Uterus (tissue), 4 donors: ENCODE results near the gene RASGRP1. TPM values are rescaled to one million over a fixed set of nuclear protein-coding genes. Genes with fewer than 3 reads are reported as not detected.

Experiments used
- DNase-seq, 2 donors: peaks; one replicate each; pipeline ENCODE4 v3.0.0-alpha.2; 2019 to 2020
- H3K27ac ChIP-seq, 2 donors: fragments of 200-600 bp; sonication (generic); 1 replicate in 1 of 2; 2 replicates in 1 of 2; pipeline ENCODE4 v1.5.1; 2016 to 2018
- H3K27me3 ChIP-seq, 2 donors: fragments of 200-600 bp; sonication (generic); one replicate each; pipeline ENCODE4 v1.5.1; 2018 to 2019; ENCODE audit warnings: control low read depth in 1 of 2
- H3K36me3 ChIP-seq, 2 donors: fragments of 200-600 bp; sonication (generic); one replicate each; pipeline ENCODE4 v1.5.1; 2019; ENCODE audit warnings: control low read depth in 1 of 2
- H3K4me1 ChIP-seq, 2 donors: fragments of 200-600 bp; sonication (generic); one replicate each; pipeline ENCODE4 v1.5.1; 2018 to 2019; ENCODE audit warnings: control low read depth in 1 of 2
- H3K4me3 ChIP-seq, 2 donors: fragments of 200-600 bp; sonication (generic); 1 replicate in 1 of 2; 2 replicates in 1 of 2; pipeline ENCODE4 v1.5.1; 2018 to 2019; ENCODE audit warnings: mild to moderate bottlenecking in 1 of 2
- H3K9me3 ChIP-seq, 2 donors: fragments of 200-600 bp; sonication (generic); one replicate each; pipeline ENCODE4 v1.5.1; 2019; ENCODE audit warnings: control low read depth in 1 of 2
- POLR2A ChIP-seq, 2 donors: fragments of 450-650 bp; IDR thresholded peaks; one replicate each; pipeline ENCODE4 v1.6.1; 2016; ENCODE audit warnings: antibody characterized with exemption in 2 of 2, mild to moderate bottlenecking in 1 of 2, moderate library complexity in 1 of 2
- intact Hi-C: fragments of 100-400 bp; cut with DNase I; formaldehyde crosslinking; loops from one replicate; pipeline ENCODE4 v1.15.1; 2023; ENCODE audit warnings: low total_unique reads
- total RNA-seq, 4 donors: library from RNA; depleted of rRNA in 3 of 4; stranded (reverse); fragments of >200 nt in 3 of 4; gene quantifications; one replicate each; pipeline versions ENCODE4 v1.1.0 to v1.2.4, GENCODE V29; 2014 to 2023
- TF ChIP-seq, protein P1 (sequence below), 4 experiments: fragments of 200-600 bp in 2 of 4; fragments of 450-650 bp in 2 of 4; sonication (generic) in 2 of 4; IDR thresholded peaks; one replicate each; pipeline ENCODE4 v1.5.1; 2016 to 2019; ENCODE audit warnings: antibody characterized with exemption in 4 of 4, mild to moderate bottlenecking in 2 of 4, moderate library complexity in 1 of 4
- donor health status: DM: yes; HTN: yes; CAD: no.

Gene RASGRP1
- total RNA-seq, 4 donors from 2014 or later = under 0.01 to 0.82 (median 0.48) TPM; not detected in 1

DNA sequence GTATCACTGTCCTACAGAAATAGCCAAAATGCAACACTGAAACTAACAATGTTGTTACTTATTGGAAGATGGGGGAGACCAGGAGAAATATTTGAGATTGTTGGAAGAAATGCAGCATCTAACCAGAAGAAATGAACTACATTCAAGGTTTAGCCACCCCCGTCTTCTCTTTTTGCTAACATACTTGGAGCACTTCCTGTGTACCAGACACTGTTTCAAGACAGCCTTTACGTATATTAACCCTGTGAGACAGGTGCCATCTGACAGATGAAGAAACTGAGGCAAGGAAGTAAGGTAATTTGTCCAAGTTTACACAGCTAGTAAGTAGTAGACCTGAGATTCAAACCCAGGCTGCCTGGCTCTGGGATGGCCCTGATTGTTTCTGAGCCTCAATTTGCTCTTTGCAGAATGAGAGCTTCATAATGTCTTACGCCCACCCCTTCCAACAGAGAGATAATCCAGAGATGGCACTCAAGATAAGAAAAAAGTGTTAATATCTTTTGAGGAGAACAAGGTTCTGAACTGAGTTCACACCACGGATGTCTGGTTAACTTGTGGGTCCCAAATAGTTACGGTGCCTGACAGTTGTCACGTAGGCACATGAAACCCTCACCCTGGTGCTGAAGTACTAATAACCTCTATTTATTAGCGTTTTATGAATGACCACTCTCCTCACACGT is 26.1 kb downstream of the RASGRP1 start:
- no peaks in the 10 kb centered on the region for H3K36me3 ChIP-seq
- no peak overlapping the region for H3K4me3 ChIP-seq
- H3K27me3 ChIP-seq = no peaks in the 10 kb centered on the region
- intact Hi-C loops = no loop called here
- TF ChIP-seq POLR2A (IDR thresholded peaks at IDR 0.05) = no peak
- TF ChIP-seq, protein P1, sequence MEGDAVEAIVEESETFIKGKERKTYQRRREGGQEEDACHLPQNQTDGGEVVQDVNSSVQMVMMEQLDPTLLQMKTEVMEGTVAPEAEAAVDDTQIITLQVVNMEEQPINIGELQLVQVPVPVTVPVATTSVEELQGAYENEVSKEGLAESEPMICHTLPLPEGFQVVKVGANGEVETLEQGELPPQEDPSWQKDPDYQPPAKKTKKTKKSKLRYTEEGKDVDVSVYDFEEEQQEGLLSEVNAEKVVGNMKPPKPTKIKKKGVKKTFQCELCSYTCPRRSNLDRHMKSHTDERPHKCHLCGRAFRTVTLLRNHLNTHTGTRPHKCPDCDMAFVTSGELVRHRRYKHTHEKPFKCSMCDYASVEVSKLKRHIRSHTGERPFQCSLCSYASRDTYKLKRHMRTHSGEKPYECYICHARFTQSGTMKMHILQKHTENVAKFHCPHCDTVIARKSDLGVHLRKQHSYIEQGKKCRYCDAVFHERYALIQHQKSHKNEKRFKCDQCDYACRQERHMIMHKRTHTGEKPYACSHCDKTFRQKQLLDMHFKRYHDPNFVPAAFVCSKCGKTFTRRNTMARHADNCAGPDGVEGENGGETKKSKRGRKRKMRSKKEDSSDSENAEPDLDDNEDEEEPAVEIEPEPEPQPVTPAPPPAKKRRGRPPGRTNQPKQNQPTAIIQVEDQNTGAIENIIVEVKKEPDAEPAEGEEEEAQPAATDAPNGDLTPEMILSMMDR (IDR thresholded peaks at IDR 0.05) = no peak
- no peaks in the 10 kb centered on the region for H3K9me3 ChIP-seq
- no peaks in the 10 kb centered on the region for H3K4me1 ChIP-seq
- H3K27ac ChIP-seq = no peak overlapping the region
- DNase-seq = no peak

DNA sequence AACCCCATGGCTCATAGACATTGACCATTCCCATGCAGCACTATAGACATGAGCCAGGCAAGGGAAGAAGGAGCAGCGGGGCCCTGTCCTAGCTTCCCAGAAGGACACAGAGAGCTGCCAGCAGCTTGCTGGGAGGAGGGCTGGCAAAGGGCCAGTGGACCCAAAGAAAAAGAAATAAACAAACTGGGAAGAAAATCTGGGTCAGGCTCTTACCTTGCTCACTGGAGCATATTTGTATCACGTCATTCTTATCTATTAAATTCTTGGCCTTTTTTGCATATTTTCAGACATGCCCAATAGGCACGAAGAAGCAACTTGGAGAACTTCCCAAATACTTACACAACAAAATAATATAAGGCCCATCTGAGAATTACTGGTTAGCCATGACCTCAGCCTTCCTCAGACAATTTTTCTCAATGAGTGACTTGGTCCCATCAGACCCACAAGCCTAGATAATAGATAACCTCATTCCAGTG is 28.4 kb downstream of the RASGRP1 start:
- Histone ChIP-seq H3K27ac (no peak overlapping the region), H3K36me3 (no peaks in the 10 kb centered on the region), H3K4me1 (no peaks in the 10 kb centered on the region), H3K4me3 (no peak overlapping the region), H3K27me3 (no peaks in the 10 kb centered on the region), H3K9me3 (no peaks in the 10 kb centered on the region)
- intact Hi-C loops = no loop called here
- no peak for TF ChIP-seq POLR2A (IDR thresholded peaks at IDR 0.05)
- TF ChIP-seq, protein P1 (IDR thresholded peaks at IDR 0.05) = no peak
- peak; percentile 27 to 44 for DNase-seq

DNA sequence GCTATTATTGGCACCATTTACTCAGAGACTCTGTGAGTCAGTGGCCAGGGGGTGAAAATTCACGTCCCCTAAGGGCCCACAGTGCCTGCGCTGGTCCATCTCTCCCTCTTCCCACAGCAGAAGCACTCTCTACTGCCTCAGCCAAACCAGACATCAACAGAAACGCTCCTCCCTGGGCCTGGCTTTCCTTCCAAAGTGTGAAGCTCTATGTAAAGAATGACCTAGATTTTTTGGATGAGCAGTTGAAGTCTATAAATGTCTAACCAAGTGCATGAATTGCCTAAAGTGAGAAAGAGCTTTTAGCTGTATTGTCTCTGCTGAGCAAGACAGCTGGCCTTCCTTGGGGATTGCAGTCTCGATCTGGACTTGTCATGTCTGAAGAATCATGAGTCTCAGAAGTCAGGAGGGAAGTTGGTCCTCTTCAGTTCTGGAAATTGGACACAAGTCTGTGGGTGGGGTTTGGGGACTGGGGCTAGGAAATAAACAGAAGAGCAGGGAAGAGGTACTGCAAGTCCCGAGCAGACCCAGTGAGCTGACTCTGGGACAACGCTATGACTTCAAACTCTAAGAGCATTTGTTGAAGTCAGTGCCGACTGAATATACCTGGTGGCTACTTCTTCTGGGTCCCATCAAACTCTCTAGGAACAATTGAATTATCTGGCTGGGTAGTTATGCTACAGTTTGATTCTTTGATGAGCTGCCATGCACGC is 29.0 kb downstream of the RASGRP1 start:
- intact Hi-C loops = no loop called here
- peak in 1 of 2 donors; percentile 22 for DNase-seq
- H3K4me1 ChIP-seq = no peaks in the 10 kb centered on the region
- no peaks in the 10 kb centered on the region for H3K9me3 ChIP-seq
- H3K27ac ChIP-seq = no peak overlapping the region
- H3K36me3 ChIP-seq = no peaks in the 10 kb centered on the region
- no peak overlapping the region for H3K4me3 ChIP-seq
- H3K27me3 ChIP-seq = no peaks in the 10 kb centered on the region
- TF ChIP-seq POLR2A (IDR thresholded peaks at IDR 0.05) = no peak
- TF ChIP-seq, protein P1 (IDR thresholded peaks at IDR 0.05) = no peak

DNA sequence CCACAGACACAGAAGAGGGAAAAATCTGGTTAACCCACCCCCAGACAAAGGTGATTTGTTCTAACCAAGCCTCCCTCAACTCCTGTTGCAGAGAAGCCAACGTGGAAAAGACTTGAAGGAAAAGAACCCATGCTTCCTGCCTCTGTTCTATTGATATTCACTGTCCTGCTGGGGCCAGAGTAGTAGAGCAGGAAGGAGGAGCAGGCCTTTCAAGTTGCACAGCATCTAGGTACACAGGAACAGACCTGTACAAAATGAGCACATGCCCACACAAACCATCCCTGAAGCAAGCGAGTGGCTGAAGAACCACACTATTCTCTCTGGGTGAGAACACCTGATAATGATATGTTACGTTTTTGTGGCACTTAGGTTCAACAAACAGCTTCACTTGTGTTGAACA is 29.9 kb downstream of the RASGRP1 start:
- H3K9me3 ChIP-seq = no peaks in the 10 kb centered on the region
- intact Hi-C loops = no loop called here
- H3K27ac ChIP-seq = no peak overlapping the region
- no peaks in the 10 kb centered on the region for H3K27me3 ChIP-seq
- TF ChIP-seq, protein P1 (IDR thresholded peaks at IDR 0.05) = no peak
- no peak for TF ChIP-seq POLR2A (IDR thresholded peaks at IDR 0.05)
- DNase-seq = no peak
- no peaks in the 10 kb centered on the region for H3K4me1 ChIP-seq
- no peak overlapping the region for H3K4me3 ChIP-seq
- no peaks in the 10 kb centered on the region for H3K36me3 ChIP-seq

DNA sequence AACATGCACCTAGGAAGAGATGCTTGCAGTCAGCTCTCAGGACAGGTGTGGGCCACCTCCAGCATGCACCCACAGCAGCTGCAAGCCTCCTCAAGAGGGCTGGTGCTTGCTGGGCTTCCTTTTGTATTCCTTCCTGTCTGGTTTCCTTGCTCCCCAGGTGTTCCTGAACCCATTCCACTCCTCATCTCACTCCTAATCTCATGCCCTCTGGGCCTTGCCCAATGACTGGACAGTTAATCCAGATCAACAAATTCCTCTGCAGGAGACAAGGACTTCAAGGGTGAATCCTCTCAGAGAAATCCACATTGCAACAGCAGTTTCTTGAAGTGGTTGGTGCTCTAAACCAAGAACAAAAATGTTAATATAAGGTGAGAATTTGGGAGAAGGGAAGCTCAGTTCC is 30.7 kb downstream of the RASGRP1 start:
- intact Hi-C loops = no loop called here
- DNase-seq = no peak

More for the DNA sequence above, 30.7 kb downstream of the RASGRP1 start:
- no peaks in the 10 kb centered on the region for H3K36me3 ChIP-seq
- no peak overlapping the region for H3K4me3 ChIP-seq
- H3K9me3 ChIP-seq = no peaks in the 10 kb centered on the region
- H3K27ac ChIP-seq = no peak overlapping the region
- TF ChIP-seq, protein P1 (IDR thresholded peaks at IDR 0.05) = no peak
- no peak for TF ChIP-seq POLR2A (IDR thresholded peaks at IDR 0.05)
- H3K27me3 ChIP-seq = no peaks in the 10 kb centered on the region
- no peaks in the 10 kb centered on the region for H3K4me1 ChIP-seq
